A549 (cell line): ENCODE data around the gene UBXN2A. TPM values are rescaled to one million over a fixed set of nuclear protein-coding genes. Genes with fewer than 3 reads are reported as not detected.

Source experiments
- ATAC-seq, 2 experiments: fragments of 200-7000 bp in 1 of 2; fragments of >200 bp in 1 of 2; cut with Nextera tagmentation in 1 of 2; cut with Tn5 transposase in 1 of 2; 3 replicates each; pipeline versions ENCODE4 v1.8.0 to v1.9.1; 2018 to 2020; ENCODE audit warnings: mild to moderate bottlenecking in 1 of 2, moderate library complexity in 1 of 2
- CTCF ChIA-PET: fragments of 300-600 bp; sonication (Branson Sonifier 250); formaldehyde crosslinking; extraction: SDS; loops from one replicate; lab custom pipeline; 2021; ENCODE audit warnings: antibody characterized with exemption, inconsistent platforms; lab: Yijun Ruan, JAX
- POLR2A ChIA-PET: fragments of 350-600 bp; formaldehyde crosslinking; extraction: SDS; loops from one replicate; lab custom pipeline; 2021; ENCODE audit warnings: antibody characterized with exemption, inconsistent platforms; lab: Yijun Ruan, JAX
- DNase-seq, 2 experiments: peaks; one replicate each; pipeline versions ENCODE4 v3.0.0 to v3.0.0-alpha.2; 2011 to 2016; ENCODE audit warnings: low read depth in 1 of 2, low spot score in 1 of 2
- FAIRE-seq: peaks from 2 replicates; lab custom pipeline; 2011; peaks lifted over from hg19 to GRCh38; lab: Jason Lieb, UNC
- H3K27ac ChIP-seq, 2 experiments: fragments of >200 bp; sonication (Bioruptor Twin); formaldehyde crosslinking; 3 replicates each; pipeline ENCODE4 v1.5.1; 2016 to 2017
- H3K4me1 ChIP-seq: fragments of >200 bp; sonication (Bioruptor Twin); formaldehyde crosslinking; 3 replicates; pipeline ENCODE4 v1.6.1; 2016
- H3K4me2 ChIP-seq: fragments of >200 bp; sonication (Bioruptor Twin); formaldehyde crosslinking; 3 replicates; pipeline ENCODE4 v1.6.1; 2016
- H3K4me3 ChIP-seq: fragments of >200 bp; sonication (Bioruptor Twin); formaldehyde crosslinking; 3 replicates; pipeline ENCODE4 v1.5.1; 2016
- H3K9me3 ChIP-seq: fragments of >200 bp; sonication (Bioruptor Twin); formaldehyde crosslinking; 3 replicates; pipeline ENCODE4 v1.6.1; 2016
- BCL3 ChIP-seq: fragments of >200 bp; sonication (Bioruptor Twin); formaldehyde crosslinking; IDR thresholded peaks from 3 replicates; pipeline ENCODE4 v1.6.1; 2016
- BHLHE40 ChIP-seq: IDR thresholded peaks from 2 replicates; pipeline ENCODE4 v1.6.1; 2012; ENCODE audit warnings: low read depth, low read length, inconsistent platforms
- CBX2 ChIP-seq: fragments of 200-600 bp; sonication (generic); IDR thresholded peaks from 2 replicates; pipeline ENCODE4 v1.6.1; 2016; ENCODE audit warnings: low read depth, mild to moderate bottlenecking, borderline replicate concordance
- CBX8 ChIP-seq: fragments of 200-600 bp; sonication (generic); IDR thresholded peaks from 2 replicates; pipeline ENCODE4 v1.6.1; 2016
- CEBPB ChIP-seq, 2 experiments: fragments of >200 bp in 1 of 2; sonication (Bioruptor Twin) in 1 of 2; formaldehyde crosslinking in 1 of 2; IDR thresholded peaks; 2 replicates each; pipeline ENCODE4 v1.6.1; 2012 to 2016
- CHD2 ChIP-seq: fragments of 150-350 bp; IDR thresholded peaks from 2 replicates; pipeline ENCODE4 v1.6.1; 2014; ENCODE audit warnings: low read length; ENCODE audit not compliant: partially characterized antibody
- E2F6 ChIP-seq: IDR thresholded peaks from 2 replicates; pipeline ENCODE4 v1.6.1; 2012; ENCODE audit warnings: low read depth, borderline replicate concordance
- EHMT2 ChIP-seq: fragments of 200-600 bp; sonication (generic); IDR thresholded peaks from 2 replicates; pipeline ENCODE4 v1.6.1; 2016; ENCODE audit warnings: antibody characterized with exemption, low read depth, mild to moderate bottlenecking, moderate library complexity
- ELK1 ChIP-seq: fragments of 150-350 bp; IDR thresholded peaks from 2 replicates; pipeline ENCODE4 v1.6.1; 2014; ENCODE audit warnings: low read depth, mild to moderate bottlenecking, low read length
- FOSB ChIP-seq: fragments of 250-450 bp; sonication (Bioruptor Pico); IDR thresholded peaks from 2 replicates; pipeline ENCODE4 v1.5.0; 2020; ENCODE audit warnings: mild to moderate bottlenecking, moderate library complexity
- FOXS1 ChIP-seq: fragments of 250-450 bp; sonication (Bioruptor Pico); IDR thresholded peaks from 2 replicates; pipeline ENCODE4 v1.5.0; 2020; ENCODE audit warnings: mild to moderate bottlenecking, moderate library complexity
- GATA3 ChIP-seq: IDR thresholded peaks from 2 replicates; pipeline ENCODE4 v1.6.1; 2012; ENCODE audit warnings: borderline replicate concordance
- HDAC2 ChIP-seq: fragments of 200-600 bp; sonication (generic); IDR thresholded peaks from 2 replicates; pipeline ENCODE4 v1.6.1; 2016
- HEYL ChIP-seq: fragments of 250-450 bp; sonication (Bioruptor Pico); IDR thresholded peaks from 2 replicates; pipeline ENCODE4 v1.8.0; 2021; ENCODE audit warnings: mild to moderate bottlenecking, moderate library complexity
- HOXA7 ChIP-seq: fragments of 250-450 bp; sonication (Bioruptor Pico); IDR thresholded peaks from 2 replicates; pipeline ENCODE4 v1.5.0; 2020; ENCODE audit warnings: mild to moderate bottlenecking, moderate library complexity
- JUNB ChIP-seq: fragments of >200 bp; sonication (Bioruptor Twin); formaldehyde crosslinking; IDR thresholded peaks from 2 replicates; pipeline ENCODE4 v1.6.1; 2016
- KDM1A ChIP-seq: fragments of 200-600 bp; sonication (generic); IDR thresholded peaks from 2 replicates; pipeline ENCODE4 v1.6.1; 2016; ENCODE audit warnings: low read depth, mild to moderate bottlenecking
- MYC ChIP-seq: IDR thresholded peaks from 2 replicates; pipeline ENCODE4 v1.6.1; 2012; ENCODE audit warnings: mild to moderate bottlenecking, inconsistent platforms, low read length, improper control_type of control experiment, borderline replicate concordance
- NFE2L2 ChIP-seq: fragments of 150-350 bp; conservative IDR thresholded peaks from 2 replicates; pipeline ENCODE4 v1.6.1; 2014; ENCODE audit warnings: low read length
- NPAS2 ChIP-seq: fragments of 250-450 bp; sonication (Bioruptor Pico); IDR thresholded peaks from 2 replicates; pipeline ENCODE4 v1.8.0; 2022; ENCODE audit warnings: mild to moderate bottlenecking, moderate library complexity, borderline replicate concordance
- PBX3 ChIP-seq: IDR thresholded peaks from 2 replicates; pipeline ENCODE4 v1.6.1; 2012
- PHF8 ChIP-seq: fragments of 200-600 bp; sonication (generic); IDR thresholded peaks from 2 replicates; pipeline ENCODE4 v1.6.1; 2016; ENCODE audit warnings: low read depth, mild to moderate bottlenecking, antibody characterized with exemption, moderate library complexity, borderline replicate concordance
- POLR2AphosphoS2 ChIP-seq: conservative IDR thresholded peaks from 2 replicates; pipeline ENCODE4 v1.6.1; 2012; ENCODE audit warnings: low read length, improper control_type of control experiment, inconsistent platforms
- RCOR1 ChIP-seq: fragments of 150-350 bp; IDR thresholded peaks from 2 replicates; pipeline ENCODE4 v1.6.1; 2014; ENCODE audit warnings: antibody characterized with exemption, low read length, low read depth
- RFX5 ChIP-seq: fragments of 450-650 bp; IDR thresholded peaks from 2 replicates; pipeline ENCODE4 v1.7.1; 2014; ENCODE audit warnings: antibody characterized with exemption, mild to moderate bottlenecking, moderate library complexity
- RNF2 ChIP-seq: fragments of 200-600 bp; sonication (generic); IDR thresholded peaks from 2 replicates; pipeline ENCODE4 v1.6.1; 2016; ENCODE audit warnings: low read depth, mild to moderate bottlenecking, antibody characterized with exemption, moderate library complexity, borderline replicate concordance
- TFCP2L1 ChIP-seq: fragments of 250-450 bp; sonication (Bioruptor Pico); IDR thresholded peaks from 2 replicates; pipeline ENCODE4 v1.5.0; 2021; ENCODE audit warnings: mild to moderate bottlenecking
- USF2 ChIP-seq: fragments of 450-650 bp; IDR thresholded peaks from 2 replicates; pipeline ENCODE4 v1.6.1; 2014; ENCODE audit warnings: antibody characterized with exemption
- WGBS: methylation state at CpG from one replicate; pipeline ENCODE4 v1.1.6; 2017; ENCODE audit errors: missing lambda C conversion rate; 5-methylcytosine and 5-hydroxymethylcytosine counted together
- polyA plus RNA-seq, 4 experiments: library from polyadenylated mRNA; depleted of rRNA in 3 of 4; stranded (reverse); fragments of >200 nt; fragmentation: RNase III in 1 of 4; extraction: RNeasy Plus Mini Kit Qiagen cat#74134 plus additional on column Dnase treatment in 1 of 4; gene quantifications; 2 replicates in 3 of 4; 3 replicates in 1 of 4; pipeline ENCODE4 v1.2.3, GENCODE V29; 2011 to 2017

Gene UBXN2A
- polyA plus RNA-seq, 2 of the 4 experiments (the other 2 are of a cell fraction), result 13.7 to 25.4 TPM

- CTCF ChIA-PET, result interaction anchor here (0.6 to 6.4 kb wide), 62 partner anchors 8 to 450 kb away, joined by 3 to 90 read pairs (median 7); partner anchors contain the start of genes ITSN2, SF3B6, TP53I3 and UBXN2A
- Histone ChIP-seq H3K9me3 (no peaks in the 10 kb centered on the region), H3K4me1 (peaks cover 20% of the 10 kb centered on the region; the same call in 2 of the 3 replicates), H3K4me3 (peak overlapping the region; percentile 75), H3K27ac (peak overlapping the region; percentile 93 to 95), H3K4me2 (peak overlapping the region; percentile 83)
- peak; percentile 66 to 70 for ATAC-seq
- no peak for FAIRE-seq
- 2% methylated on average over 19 of the region's 39 CpGs for WGBS
- peak in 1 of 2 experiments; percentile 44 for DNase-seq
- TF ChIP-seq CBX8 (no peak), PHF8 (peak; percentile 83), HDAC2 (no peak), BCL3 (no peak), RNF2 (no peak), HEYL (CRISPR knock-in tag) (no peak), CEBPB (IDR thresholded peaks at IDR 0.05) (no peak)
- TF ChIP-seq, all 56 proteins: peak for 1
- POLR2A ChIA-PET, result interaction anchor here (0.8 to 4.9 kb wide), 16 partner anchors 11 to 564 kb away, joined by 3 to 99 read pairs (median 6); partner anchors contain the start of genes PFN4, SF3B6, TP53I3 and UBXN2A
Measured at GRCh38 chr2:23926290-23926749, 13.9 kb upstream of the UBXN2A start.

- no peak for FAIRE-seq
- WGBS, result 1% methylated on average over 62 of the region's 88 CpGs
- Histone ChIP-seq H3K9me3 (no peaks in the 10 kb centered on the region), H3K4me3 (peak within 1 kb of the TSS; percentile 75), H3K4me1 (peaks cover 20% of the 10 kb centered on the region; the same call in 2 of the 3 replicates), H3K4me2 (peak within 1 kb of the TSS; percentile 83), H3K27ac (peak within 1 kb of the TSS; percentile 93 to 95)
- peak; percentile 90 to 97 for DNase-seq
- ChIA-PET CTCF (interaction anchor here (0.6 to 6.4 kb wide), 67 partner anchors 9 to 728 kb away, joined by 3 to 90 read pairs (median 6); partner anchors contain the start of genes ITSN2, SF3B6, TP53I3 and UBXN2A), POLR2A (interaction anchor here (0.6 to 4.9 kb wide), 22 partner anchors 10 to 564 kb away, joined by 3 to 99 read pairs (median 6); partner anchors contain the start of genes PFN4, SF3B6, TP53I3 and UBXN2A)
- peak; percentile 89 to 96 for ATAC-seq
- TF ChIP-seq MYC (peak; percentile 59), NPAS2 (CRISPR knock-in tag) (no peak), HEYL (CRISPR knock-in tag) (no peak), KDM1A (no peak), HDAC2 (no peak), CEBPB (IDR thresholded peaks at IDR 0.05) (no peak), POLR2AphosphoS2 (no peak), RCOR1 (no peak), BCL3 (peak; percentile 70; the same call in 1 of the 3 replicates), E2F6 (peak; percentile 70; the same call in 1 of the 2 replicates), BHLHE40 (no peak), TFCP2L1 (peak; percentile 67; the same call in 1 of the 2 replicates), EHMT2 (no peak), CHD2 (peak; percentile 52), GATA3 (peak; percentile 28; the same call in 1 of the 2 replicates), HOXA7 (CRISPR knock-in tag) (no peak), PBX3 (peak; percentile 49; the same call in 1 of the 2 replicates), ELK1 (no peak), USF2 (no peak), NFE2L2 (no peak), FOXS1 (no peak), FOSB (no peak), JUNB (no peak), CBX2 (no peak), RFX5 (0 out of 2 replicates have a peak, but pooled peaks have one; percentile 25)
Measured at GRCh38 chr2:23926750-23927571, 13.3 kb upstream of the UBXN2A start, which contains the start of gene ATAD2B. Gene ATAD2B, minus strand, starts transcription at chr2:23927123. Its CDS starts 353 bp downstream, at chr2:23926770.
